ENCODE results near the gene SLC25A24. TPM values are rescaled to one million over a fixed set of nuclear protein-coding genes. Genes with fewer than 3 reads are reported as not detected.

Gene SLC25A24
- total and polyA plus RNA-seq, 9 of the 15 experiments (the other 6 are each of a cell fraction or from before 2014, with no cell fraction given) = 6.9 to 34.9 (median 25.4) TPM

DNA sequence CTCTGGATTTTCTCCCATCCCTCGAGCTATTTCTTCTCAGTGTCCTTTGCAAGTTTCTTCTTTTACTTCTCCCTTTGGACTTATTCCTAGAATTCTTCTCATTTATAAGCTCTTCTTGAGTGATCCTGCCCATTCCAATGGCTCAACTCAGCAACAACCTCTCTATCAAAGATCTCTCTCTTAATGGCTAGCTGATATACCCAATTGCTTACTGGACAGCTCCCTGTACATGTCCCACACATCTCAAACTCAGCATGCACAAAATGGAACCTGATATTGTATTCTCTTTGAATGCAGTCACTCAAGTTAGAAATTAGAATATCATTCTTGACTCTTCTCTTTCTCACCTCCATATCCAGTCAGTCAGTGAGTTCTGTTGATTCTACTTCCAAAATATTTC lies 48.6 kb downstream of the SLC25A24 start:
- BruUV-seq (replicated peaks) = no TSS peak
- no peak overlapping the region for H3K4me2 ChIP-seq (ENCODE audit: insufficient read depth, low read length)
- no peak for FAIRE-seq
- peaks cover 27% of the 10 kb centered on the region; the same call in 2 of the 3 replicates for H3K36me3 ChIP-seq (ENCODE audit: control insufficient read depth, insufficient read depth, low read length)
- H4K20me1 ChIP-seq (replicated peaks; ENCODE audit: control insufficient read depth, insufficient read depth, low read length) = no peaks in the 10 kb centered on the region
- DNase-seq (ENCODE audit: extremely low read depth in 1 of 4, low spot score in 3 of 4) = no peak
- CTCF ChIA-PET (ENCODE audit: low intra/inter-chr PET ratio) = no interaction called here
- in situ Hi-C loops (cut with MboI) = no loop called here
- no peaks in the 10 kb centered on the region for H3K27me3 ChIP-seq (ENCODE audit: control insufficient read depth in 2 of 2, insufficient read depth in 2 of 2, low read length in 2 of 2)
- no peak overlapping the region for H3K4me3 ChIP-seq
- TF ChIP-seq SMARCA5 (IDR thresholded peaks at IDR 0.05) (no peak), ZFP1 (CRISPR knock-in tag; IDR thresholded peaks at IDR 0.05) (no peak), SP1 (CRISPR knock-in tag; IDR thresholded peaks at IDR 0.05) (no peak), STAG1 (CRISPR knock-in tag; IDR thresholded peaks at IDR 0.05; ENCODE audit: borderline replicate concordance) (no peak), ETV1 (tag; conservative IDR thresholded peaks at IDR 0.05; ENCODE audit: low read depth) (no peak), LCOR (CRISPR knock-in tag; IDR thresholded peaks at IDR 0.05) (no peak), JUNB (CRISPR knock-in tag; conservative IDR thresholded peaks at IDR 0.05) (no peak), KLF1 (tag; IDR thresholded peaks at IDR 0.05) (no peak), PURB (CRISPR knock-in tag; IDR thresholded peaks at IDR 0.05; ENCODE audit: low read depth) (no peak), HDAC6 (IDR thresholded peaks at IDR 0.05; ENCODE audit: low read depth, low read length) (no peak), LEF1 (IDR thresholded peaks at IDR 0.05) (no peak), RBM39 (optimal IDR thresholded peaks at IDR 0.05; ENCODE audit: low read depth, low read length) (no peak), ZNF311 (CRISPR knock-in tag; IDR thresholded peaks at IDR 0.05) (no peak)
- TF ChIP-seq, protein P1, sequence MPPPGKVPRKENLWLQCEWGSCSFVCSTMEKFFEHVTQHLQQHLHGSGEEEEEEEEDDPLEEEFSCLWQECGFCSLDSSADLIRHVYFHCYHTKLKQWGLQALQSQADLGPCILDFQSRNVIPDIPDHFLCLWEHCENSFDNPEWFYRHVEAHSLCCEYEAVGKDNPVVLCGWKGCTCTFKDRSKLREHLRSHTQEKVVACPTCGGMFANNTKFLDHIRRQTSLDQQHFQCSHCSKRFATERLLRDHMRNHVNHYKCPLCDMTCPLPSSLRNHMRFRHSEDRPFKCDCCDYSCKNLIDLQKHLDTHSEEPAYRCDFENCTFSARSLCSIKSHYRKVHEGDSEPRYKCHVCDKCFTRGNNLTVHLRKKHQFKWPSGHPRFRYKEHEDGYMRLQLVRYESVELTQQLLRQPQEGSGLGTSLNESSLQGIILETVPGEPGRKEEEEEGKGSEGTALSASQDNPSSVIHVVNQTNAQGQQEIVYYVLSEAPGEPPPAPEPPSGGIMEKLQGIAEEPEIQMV (tag; conservative IDR thresholded peaks at IDR 0.05; ENCODE audit: low read depth) = no peak
- TF ChIP-seq, protein P2, sequence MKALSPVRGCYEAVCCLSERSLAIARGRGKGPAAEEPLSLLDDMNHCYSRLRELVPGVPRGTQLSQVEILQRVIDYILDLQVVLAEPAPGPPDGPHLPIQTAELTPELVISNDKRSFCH (CRISPR knock-in tag; IDR thresholded peaks at IDR 0.05) = no peak
- TF ChIP-seq, protein P2 (tag; IDR thresholded peaks at IDR 0.05) = no peak
- TF ChIP-seq, protein P3, sequence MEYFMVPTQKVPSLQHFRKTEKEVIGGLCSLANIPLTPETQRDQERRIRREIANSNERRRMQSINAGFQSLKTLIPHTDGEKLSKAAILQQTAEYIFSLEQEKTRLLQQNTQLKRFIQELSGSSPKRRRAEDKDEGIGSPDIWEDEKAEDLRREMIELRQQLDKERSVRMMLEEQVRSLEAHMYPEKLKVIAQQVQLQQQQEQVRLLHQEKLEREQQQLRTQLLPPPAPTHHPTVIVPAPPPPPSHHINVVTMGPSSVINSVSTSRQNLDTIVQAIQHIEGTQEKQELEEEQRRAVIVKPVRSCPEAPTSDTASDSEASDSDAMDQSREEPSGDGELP (CRISPR knock-in tag; IDR thresholded peaks at IDR 0.05; ENCODE audit: borderline replicate concordance) = no peak
- ATAC-seq = no peak
- H2AFZ ChIP-seq (ENCODE audit: low read depth, low read length) = no peak overlapping the region
- no peaks in the 10 kb centered on the region for H3K79me2 ChIP-seq (ENCODE audit: control insufficient read depth, insufficient read depth, low read length)
- H3K9me1 ChIP-seq (ENCODE audit: control insufficient read depth, insufficient read depth, low read length) = no peaks in the 10 kb centered on the region
- no peak overlapping the region for H3K27ac ChIP-seq (ENCODE audit: extremely low read depth, low read depth, low read length)
- no peaks in the 10 kb centered on the region for H3K4me1 ChIP-seq (replicated peaks in 1 of 2; ENCODE audit: control insufficient read depth in 2 of 2, insufficient read depth in 2 of 2, low read length in 2 of 2)
- intact Hi-C loops (cut with micrococcal nuclease) = no loop called here
- H3K9me3 ChIP-seq (replicated peaks; ENCODE audit: control insufficient read depth, insufficient read depth, low read depth, low read length) = no peaks in the 10 kb centered on the region
- WGBS (ENCODE audit: insufficient coverage, low coverage, missing lambda C conversion rate) = 18% methylated on average over 1 of the region's 1 CpG
- H3K9ac ChIP-seq (ENCODE audit: insufficient read depth in 1 of 2, low read depth in 2 of 2, low read length in 2 of 2) = no peak overlapping the region
- POLR2A ChIA-PET = interaction anchor here (0.6 to 1.7 kb wide), 3 partner anchors 11 to 24 kb away, joined by 3 to 7 read pairs (median 3); no protein-coding TSS in a partner anchor

Data from K562 (cell line).